HG03521 (cell line): ENCODE measurements around the gene LHFPL6.
"Not testable (repeated sequence)": the region's sequence is repeated elsewhere in the genome, so short reads cannot be mapped to it uniquely, and the experiment has no call there.

Source experiments
- ATAC-seq: cut with Tn5 transposase; IDR thresholded peaks from one replicate; pipeline ENCODE4 v1.9.1; 2021; ENCODE audit warnings: mild to moderate bottlenecking, moderate library complexity; ENCODE audit not compliant: unreplicated experiment

LHFPL6 gene

DNA sequence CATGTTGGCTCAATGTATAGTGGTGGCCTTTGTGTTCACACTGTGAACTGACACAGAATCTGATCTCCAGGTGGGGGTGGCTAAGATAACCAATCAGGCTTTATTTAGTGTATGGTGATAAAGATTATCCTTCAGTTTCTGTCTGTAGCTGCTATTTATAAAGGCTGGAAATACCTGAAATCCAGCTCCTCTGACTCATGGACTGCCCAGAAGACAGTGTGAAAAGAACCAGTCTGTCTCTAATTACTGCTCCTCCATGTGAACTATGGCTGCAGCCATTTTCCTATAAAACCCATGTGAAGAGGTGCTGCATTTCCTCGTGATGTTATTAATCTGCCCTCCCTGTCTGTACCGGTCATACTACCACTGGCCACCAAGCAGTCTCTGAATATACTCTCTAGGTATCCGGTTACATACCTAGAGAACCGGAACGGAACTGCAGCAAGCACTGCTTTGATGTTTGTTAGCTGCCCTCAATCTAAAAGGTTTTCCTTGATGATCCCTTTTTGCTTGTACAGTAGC, 238.0 kb downstream of the LHFPL6 start:
- ATAC-seq: no peak

DNA sequence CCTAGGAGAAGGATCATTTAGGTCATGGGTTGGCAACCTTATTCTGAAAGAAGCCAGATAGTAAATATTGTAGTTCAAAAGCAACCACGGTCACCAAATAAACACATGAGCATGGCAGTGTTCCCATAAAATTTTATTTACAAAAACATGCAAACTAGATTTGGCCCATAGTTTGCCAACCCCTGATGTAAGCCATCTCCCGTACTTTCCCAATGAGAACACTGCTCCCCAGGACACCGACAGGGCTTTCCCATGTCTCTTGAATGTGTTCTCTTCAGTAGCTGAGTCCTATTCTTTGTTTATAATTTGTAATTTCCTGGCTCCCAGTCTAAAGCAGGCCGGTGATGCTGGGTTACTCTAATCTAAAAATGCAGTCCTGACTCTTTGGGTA, 239.6 kb downstream of the LHFPL6 start:
- ATAC-seq: no peak

- no peak for ATAC-seq
These were observed 240.2 kb downstream of the LHFPL6 start for GRCh38 chr13:39362652-39363381.

DNA sequence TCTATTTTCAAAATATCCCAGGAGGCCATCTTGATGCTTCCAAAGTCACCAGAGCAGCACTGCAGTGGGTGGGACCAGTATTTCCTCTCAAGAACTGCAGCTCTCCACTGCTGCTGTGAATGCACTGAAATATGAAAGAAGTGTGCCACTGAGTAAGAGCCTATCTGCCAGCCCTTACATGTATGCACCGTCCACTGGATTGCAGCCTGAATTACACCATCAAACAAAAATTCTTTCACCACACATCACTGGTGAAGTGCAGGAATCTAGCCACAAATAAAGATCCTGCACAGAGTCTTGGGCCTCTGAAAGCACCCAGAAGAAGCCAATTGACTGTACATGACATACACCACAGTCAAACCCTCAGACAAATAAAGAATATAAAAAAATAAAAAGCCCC, 249.0 kb downstream of the LHFPL6 start:
- no peak for ATAC-seq

- ATAC-seq: no peak
These were observed 252.5 kb downstream of the LHFPL6 start for GRCh38 chr13:39350461-39350881.

DNA sequence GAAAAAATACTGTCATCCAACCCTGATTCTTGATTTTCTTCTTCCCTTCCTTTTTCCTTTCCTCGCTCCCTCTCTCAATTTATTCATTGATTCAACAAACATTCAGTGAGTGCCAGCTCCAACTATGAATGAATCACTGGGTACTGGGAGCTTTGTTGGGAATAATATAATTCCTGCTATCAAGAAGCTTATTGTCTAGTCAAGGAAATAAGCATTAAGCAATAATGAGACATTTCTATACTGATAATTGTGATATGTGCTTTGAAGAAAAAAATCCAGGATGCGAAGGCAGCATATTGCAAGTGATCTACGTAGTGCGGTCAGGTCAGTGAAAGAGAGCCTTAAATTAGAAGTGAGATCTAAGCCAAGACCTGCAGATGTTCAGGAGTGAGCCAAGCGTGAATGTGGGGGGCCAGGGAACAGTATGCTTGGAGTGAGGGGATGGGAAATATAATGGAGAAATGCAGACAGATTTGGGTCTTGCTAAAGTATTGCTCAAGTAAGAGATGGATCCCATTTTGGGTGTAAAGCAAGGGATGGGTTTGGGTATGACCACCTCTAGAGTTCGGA, 253.5 kb downstream of the LHFPL6 start:
- ATAC-seq: no peak

DNA sequence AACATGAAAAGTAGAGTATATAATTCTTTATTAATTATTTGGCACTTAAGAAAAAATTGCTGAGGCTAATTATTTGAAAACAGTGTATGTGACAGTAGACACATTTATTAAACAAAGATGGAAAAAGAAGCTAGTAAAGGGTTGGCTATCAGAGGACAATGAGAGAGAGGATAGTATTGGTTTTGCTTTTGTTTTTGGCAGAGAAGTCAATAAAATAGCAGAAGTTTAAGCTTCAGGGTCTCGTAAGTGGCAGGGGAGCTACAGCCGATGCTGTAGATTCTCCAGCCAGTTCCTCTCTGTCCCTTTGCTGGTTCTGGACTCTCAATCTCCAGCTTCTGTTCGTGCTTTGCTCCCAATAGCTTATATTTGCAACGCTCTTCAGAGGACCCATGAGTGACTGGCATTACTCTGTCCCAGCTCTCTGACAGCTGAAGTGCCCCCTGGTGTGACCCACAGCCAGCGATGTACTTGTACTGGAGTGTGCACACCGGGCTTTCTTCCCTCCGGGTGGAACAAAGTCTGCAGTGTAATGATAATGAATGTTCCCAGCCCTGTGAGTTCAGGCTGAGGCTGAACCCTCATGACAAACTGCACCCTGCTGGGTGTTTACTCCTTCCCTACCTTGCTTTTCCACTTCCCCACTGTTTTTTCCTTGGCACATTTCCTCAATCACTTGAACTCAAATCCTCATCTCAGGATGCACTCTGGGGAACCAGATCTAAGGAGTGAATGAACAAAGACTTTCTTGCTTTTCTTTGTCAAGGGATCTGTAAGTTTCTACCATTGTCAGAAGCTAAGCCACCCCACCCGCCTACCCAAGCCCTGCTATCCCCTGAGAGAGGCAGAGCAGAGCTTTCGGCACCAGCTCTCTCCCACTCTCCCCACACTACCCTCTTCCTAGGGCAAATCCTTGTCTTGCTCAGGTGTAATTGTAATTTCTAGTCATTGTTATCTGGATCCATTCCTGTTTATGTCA, 254.8 kb downstream of the LHFPL6 start:
- no peak for ATAC-seq

DNA sequence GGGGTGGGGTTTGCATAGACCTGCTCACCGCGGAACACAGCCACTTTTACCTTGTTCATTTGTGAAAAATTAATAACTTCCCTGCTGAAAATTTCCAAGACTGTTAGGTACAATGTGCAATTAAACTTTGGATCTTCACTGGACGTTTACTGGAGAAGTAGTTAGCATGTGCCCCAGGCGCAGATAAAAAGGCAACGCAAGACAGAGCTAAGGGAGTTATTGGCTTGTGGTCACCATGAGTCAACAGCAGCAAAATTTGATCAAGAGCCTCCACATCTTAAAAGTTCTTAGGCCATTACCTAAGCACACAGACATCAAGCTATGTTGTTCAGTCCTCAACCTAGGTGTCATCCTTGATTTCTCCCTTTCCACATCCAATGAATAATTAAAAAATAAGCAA, 257.0 kb downstream of the LHFPL6 start:
- no peak for ATAC-seq

GRCh38 chr13:39341251-39341650, 261.7 kb downstream of the LHFPL6 start:
- no peak for ATAC-seq

DNA sequence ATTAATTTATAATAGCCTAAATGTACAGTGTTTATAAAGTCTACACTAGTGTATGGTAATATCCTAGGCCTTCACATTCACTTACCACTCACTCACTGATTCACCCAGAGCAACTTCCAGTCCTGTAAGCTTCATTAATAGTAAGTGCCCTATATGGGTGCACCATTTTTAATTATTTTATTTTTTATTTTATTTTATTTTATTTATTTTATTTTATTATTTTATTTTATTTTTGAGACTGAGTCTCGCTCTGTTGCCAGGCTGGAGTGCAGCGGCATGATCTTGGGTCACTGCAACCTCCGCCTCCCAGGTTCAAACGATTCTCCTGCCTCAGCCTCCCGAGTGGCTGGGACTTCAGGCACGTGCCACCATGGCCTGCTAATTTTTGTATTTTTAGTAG, 264.9 kb downstream of the LHFPL6 start:
- ATAC-seq: not testable (repeated sequence)

- ATAC-seq: no peak
These were observed 266.1 kb downstream of the LHFPL6 start for GRCh38 chr13:39336937-39337336.

GRCh38 chr13:39336207-39336606, 266.8 kb downstream of the LHFPL6 start:
- no peak for ATAC-seq

DNA sequence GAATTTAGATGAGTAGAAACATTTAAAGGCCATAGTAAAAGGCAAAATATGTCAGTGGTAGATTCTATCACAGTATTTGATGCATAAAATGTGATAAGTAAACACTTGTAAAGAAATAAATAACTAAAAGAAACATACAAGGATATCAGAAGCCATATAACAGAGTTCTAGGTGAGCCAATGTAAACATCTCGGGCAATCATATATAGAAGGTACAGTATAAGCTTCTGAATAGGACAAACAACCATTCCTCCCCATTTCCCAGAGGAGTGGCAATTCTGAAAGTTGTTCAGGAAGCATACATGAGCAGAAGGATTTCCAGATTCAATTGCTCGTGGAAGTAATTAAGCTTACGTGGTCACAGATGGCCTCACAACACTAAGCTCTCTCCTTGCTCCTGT, 267.3 kb downstream of the LHFPL6 start:
- ATAC-seq: no peak

DNA sequence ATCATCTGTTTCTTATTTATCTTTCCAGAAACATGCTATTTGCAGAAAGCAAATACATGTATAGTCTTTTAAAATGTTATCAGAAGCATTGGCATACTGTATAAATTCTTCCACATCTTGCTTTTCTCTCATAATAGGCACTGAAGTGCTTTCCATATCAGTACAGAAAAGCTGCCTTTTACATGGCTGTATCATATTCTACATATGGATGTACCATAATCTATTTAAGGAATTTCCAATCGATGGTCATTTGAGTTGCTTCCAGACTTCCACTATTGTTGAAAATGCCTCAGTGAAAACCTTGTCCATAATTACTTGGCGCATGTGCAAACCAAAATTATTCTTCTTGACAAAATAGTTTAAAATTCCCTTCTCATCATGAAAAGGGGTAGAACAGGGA, 272.5 kb downstream of the LHFPL6 start:
- ATAC-seq: no peak

DNA sequence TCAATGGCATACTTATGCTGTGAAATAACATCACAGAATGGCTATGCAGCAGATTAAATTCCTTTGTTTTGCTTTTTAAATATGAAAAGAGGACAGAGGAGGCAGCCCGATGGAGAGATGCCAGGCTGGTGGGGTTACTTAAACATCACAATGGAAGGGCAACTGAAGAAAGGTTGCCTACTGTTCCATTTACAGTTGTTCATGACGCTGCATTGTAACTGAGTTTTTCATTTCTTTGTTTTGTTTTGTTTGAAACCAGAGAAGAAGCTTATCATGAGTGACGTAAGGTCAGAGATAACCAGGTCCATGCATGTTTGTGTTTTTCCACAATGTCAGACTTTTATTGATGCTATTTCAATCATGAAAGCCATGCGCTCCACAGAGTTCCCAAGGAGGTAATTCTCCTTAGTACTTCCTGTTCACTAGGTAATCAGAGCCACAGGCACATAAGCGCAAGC, 273.8 kb downstream of the LHFPL6 start:
- no peak for ATAC-seq

DNA sequence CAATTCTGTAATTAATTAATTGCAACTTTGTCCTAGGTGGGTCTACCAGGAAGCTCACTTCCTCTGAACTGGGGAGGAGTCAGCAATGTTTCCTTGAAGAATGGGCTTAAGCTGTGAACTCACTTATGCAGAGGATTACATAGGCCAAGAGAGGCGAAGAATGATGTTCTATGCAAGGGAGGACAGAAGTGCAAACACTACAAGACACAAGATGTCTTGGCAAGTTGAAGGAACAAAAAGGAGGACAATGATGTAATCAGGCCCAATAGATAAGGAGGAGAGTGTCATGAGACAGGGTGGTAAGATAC, 275.9 kb downstream of the LHFPL6 start:
- ATAC-seq: no peak

DNA sequence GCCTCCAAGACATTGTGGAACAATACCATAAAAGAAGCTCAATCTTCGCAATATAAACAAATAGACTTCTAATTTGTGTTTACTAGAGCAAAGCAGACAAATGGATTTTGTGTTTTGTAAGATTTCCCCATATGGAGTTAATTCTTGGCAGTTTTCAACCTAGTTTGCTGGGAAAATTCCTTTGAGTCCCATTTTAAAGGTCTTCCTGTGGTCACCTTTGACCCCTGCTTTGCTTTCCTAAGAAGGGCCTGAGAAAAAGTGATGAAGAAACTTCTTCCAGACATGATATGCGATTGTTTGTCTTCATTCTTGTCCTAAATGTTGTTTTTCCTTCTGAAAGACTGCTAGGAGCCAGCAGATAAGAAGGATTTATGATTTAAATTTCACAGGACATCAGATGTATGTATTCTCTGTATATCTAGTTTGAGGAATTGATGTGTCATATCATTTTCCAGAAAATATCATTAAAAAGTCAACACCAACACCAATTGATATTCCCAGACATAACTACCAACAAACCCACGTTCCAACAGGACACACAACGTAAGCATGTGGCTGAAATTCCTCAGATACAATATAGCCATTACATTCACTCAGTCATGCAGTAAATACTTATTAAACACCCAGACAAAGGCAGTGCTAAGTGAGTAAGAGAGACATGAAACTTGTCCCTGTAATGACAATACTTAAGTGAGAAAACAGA, 276.4 kb downstream of the LHFPL6 start:
- no peak for ATAC-seq

GRCh38 chr13:39324806-39325311, 278.1 kb downstream of the LHFPL6 start:
- ATAC-seq: no peak

DNA sequence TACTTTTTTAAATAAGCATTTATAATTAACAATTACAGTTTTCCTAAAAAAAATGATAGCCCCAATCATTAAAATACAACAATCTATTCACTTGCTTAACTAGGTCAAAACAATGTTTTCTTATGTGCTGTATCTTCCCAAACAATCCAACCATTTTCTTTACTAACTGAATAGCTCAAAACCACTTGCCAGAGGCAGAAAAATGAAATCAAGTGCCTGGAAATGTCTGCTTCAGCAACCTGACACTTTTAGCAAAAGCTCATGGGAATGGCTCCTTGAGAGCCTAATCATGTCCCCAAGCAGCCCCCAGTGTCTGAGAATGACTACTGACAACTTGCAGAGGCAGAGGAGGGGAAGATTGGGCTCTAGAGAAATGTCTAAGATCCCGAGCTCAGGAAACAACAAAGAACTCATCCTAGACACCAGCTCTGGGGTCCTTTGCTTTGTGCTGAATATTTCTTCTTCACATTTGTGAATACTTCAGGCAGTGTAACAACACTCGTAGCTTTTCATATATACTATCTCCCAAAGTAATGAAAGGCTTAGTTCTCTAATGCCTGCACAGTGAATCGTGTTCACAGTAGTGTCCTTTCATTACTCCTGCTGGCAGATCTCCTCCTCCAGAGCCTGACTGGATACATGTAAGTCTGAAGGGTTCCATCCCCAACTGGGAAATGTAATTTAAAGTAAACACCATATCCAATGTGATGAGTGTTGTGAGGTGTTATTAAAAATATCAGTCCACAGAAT, 280.0 kb downstream of the LHFPL6 start:
- no peak for ATAC-seq

DNA sequence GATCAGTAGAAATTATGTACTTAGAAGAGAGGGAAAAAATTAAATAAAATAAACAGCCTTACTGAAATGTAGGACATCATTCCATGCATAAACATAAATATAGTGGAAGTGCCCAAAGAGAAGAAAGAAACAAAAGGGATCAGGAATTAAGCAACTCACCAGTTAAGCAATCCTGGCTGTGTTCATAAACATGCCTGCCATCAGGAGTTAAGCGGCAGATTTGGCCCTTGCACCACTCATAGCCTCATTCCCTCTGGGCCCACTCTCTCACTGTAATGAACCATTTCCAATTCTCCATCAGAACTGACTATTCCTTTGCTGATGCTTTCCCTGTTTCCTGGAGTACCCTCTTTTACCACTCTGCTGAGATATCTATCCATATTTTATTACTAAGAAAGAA, 281.4 kb downstream of the LHFPL6 start:
- no peak for ATAC-seq
